ENCODE data around the gene CMPK1. TPM values are rescaled to one million over a fixed set of nuclear protein-coding genes. Genes with fewer than 3 reads are reported as not detected.

The CMPK1 gene
- total RNA-seq, 1 experiment from 2014 or later: 106 TPM

DNA sequence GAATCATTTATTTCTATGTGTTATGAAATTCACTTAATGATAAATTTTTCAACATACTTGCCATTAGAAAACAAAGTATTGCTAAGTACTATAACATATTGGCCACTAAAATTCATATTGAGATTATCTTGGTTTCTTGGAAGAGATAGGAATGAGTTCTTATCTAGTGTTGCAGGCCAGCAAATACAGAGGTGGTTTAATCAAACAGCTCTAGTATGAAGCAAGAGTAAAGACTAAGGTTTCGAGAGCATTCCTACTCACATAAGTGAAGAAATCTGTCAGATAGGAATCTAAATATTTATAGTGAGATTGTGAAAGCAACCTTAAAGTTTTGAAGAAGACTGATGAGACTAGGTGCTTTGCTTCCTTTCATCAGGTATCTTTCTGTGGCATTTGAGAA lies 44.6 kb downstream of the CMPK1 start:
- Mint-ChIP-seq H3K4me3 (ENCODE audit: unreplicated experiment) (no peak overlapping the region), H3K27ac (ENCODE audit: low read depth, unreplicated experiment) (no peak overlapping the region), H3K36me3 (ENCODE audit: insufficient read depth, unreplicated experiment) (peaks cover 64% of the 10 kb centered on the region), H3K27me3 (ENCODE audit: insufficient read depth, unreplicated experiment) (no peaks in the 10 kb centered on the region), H3K9me3 (ENCODE audit: unreplicated experiment) (no peaks in the 10 kb centered on the region), H3K4me1 (ENCODE audit: insufficient read depth, unreplicated experiment) (no peaks in the 10 kb centered on the region)
- intact Hi-C loops (cut with micrococcal nuclease): no loop called here
- ChIA-PET POLR2A (interaction anchor here (1.0 kb wide), 1 partner anchor 641 kb away, joined by 3 read pairs; no protein-coding TSS in a partner anchor), CTCF (no interaction called here)
- BruUV-seq (replicated peaks): no TSS peak
- no peak for DNase-seq (ENCODE audit: unreplicated experiment)
- TF ChIP-seq, protein P1, sequence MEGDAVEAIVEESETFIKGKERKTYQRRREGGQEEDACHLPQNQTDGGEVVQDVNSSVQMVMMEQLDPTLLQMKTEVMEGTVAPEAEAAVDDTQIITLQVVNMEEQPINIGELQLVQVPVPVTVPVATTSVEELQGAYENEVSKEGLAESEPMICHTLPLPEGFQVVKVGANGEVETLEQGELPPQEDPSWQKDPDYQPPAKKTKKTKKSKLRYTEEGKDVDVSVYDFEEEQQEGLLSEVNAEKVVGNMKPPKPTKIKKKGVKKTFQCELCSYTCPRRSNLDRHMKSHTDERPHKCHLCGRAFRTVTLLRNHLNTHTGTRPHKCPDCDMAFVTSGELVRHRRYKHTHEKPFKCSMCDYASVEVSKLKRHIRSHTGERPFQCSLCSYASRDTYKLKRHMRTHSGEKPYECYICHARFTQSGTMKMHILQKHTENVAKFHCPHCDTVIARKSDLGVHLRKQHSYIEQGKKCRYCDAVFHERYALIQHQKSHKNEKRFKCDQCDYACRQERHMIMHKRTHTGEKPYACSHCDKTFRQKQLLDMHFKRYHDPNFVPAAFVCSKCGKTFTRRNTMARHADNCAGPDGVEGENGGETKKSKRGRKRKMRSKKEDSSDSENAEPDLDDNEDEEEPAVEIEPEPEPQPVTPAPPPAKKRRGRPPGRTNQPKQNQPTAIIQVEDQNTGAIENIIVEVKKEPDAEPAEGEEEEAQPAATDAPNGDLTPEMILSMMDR (IDR thresholded peaks at IDR 0.05; ENCODE audit: unreplicated experiment): no peak

DNA sequence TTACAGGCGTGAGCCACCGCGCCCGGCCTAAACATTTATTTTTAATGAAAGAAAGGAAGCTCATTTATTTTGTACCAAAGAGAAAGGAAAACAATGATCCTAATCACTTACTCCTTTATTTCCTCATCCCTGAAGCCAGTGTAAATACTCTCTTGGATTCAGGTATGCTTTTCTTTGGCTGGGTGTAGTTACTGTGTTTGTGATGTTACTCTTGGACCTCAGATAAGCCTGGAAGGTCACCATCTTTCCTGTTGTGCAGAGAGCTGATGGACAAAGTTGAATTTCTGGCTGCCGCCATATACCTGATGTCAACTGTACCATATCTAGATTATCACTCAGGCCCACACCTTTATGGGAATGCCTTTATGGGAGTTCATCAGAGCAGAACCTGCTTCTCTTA lies 47.1 kb downstream of the CMPK1 start:
- BruUV-seq (replicated peaks): no TSS peak
- Mint-ChIP-seq H3K27me3 (ENCODE audit: insufficient read depth, unreplicated experiment) (no peaks in the 10 kb centered on the region), H3K4me1 (ENCODE audit: insufficient read depth, unreplicated experiment) (no peaks in the 10 kb centered on the region), H3K27ac (ENCODE audit: low read depth, unreplicated experiment) (no peak overlapping the region), H3K4me3 (ENCODE audit: unreplicated experiment) (no peak overlapping the region), H3K36me3 (ENCODE audit: insufficient read depth, unreplicated experiment) (peaks cover 61% of the 10 kb centered on the region), H3K9me3 (ENCODE audit: unreplicated experiment) (no peaks in the 10 kb centered on the region)
- no peak for DNase-seq (ENCODE audit: unreplicated experiment)
- TF ChIP-seq, protein P1 (IDR thresholded peaks at IDR 0.05; ENCODE audit: unreplicated experiment): no peak
- ChIA-PET CTCF (interaction anchor here (0.6 to 2.4 kb wide), 7 partner anchors 9 to 346 kb away, joined by 3 to 10 read pairs (median 4); no protein-coding TSS in a partner anchor), POLR2A (interaction anchor here (1.1 to 1.4 kb wide), 2 partner anchors 188 to 509 kb away, joined by 3 to 4 read pairs; no protein-coding TSS in a partner anchor)
- intact Hi-C loops (cut with micrococcal nuclease): no loop called here

DNA sequence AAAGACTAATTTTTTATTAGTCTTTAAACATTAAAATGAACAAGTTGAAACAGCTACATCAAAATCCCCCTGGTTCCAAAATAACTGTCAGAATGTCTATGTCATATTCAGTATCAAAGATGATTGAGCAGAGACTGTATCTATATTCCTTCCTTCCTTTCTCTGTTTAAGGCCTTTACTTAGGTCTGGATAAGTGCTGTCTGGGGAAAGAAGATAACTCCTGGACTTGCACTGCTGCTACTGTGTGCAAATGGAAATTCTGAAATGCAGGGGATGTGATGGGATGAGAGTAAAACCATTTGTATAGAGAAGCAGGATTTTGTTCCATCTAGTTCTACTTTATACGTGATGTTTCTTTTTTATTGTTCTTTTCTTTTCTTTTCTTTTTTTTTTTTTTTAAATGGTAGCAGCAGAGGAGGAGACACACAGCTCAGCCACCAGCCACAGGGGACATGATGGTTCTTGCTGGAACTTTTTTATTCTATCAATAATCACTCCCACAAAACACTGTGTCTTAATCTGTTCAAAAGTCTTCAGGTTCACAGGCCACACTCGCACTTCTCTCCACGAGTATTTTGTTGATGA lies 48.9 kb downstream of the CMPK1 start:
- POLR2A ChIA-PET: no interaction called here
- BruUV-seq (replicated peaks): no TSS peak

DNA sequence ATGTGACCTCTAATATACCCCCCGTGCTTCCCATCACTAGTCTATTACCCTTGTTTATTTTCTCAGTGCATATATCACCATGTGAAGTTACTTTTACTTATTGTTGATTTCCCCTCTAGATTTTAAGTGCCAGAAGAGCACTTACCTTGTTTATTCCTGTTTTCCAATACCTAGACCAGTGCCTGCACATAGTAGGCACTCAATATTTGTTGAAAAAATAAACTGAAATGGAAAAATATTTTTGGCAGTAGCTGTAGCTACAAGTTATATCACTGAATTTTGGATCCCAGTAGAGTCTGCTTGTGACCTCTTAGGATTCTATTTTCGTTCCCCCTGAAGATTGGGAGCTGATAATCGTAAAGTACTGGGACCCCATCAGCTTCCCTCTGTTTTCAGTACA lies 50.5 kb downstream of the CMPK1 start:
- intact Hi-C loops (cut with micrococcal nuclease): no loop called here
- TF ChIP-seq, protein P1 (IDR thresholded peaks at IDR 0.05; ENCODE audit: unreplicated experiment): no peak
- Mint-ChIP-seq H3K36me3 (ENCODE audit: insufficient read depth, unreplicated experiment) (peaks cover 48% of the 10 kb centered on the region), H3K4me1 (ENCODE audit: insufficient read depth, unreplicated experiment) (no peaks in the 10 kb centered on the region), H3K27me3 (ENCODE audit: insufficient read depth, unreplicated experiment) (no peaks in the 10 kb centered on the region), H3K9me3 (ENCODE audit: unreplicated experiment) (no peaks in the 10 kb centered on the region), H3K27ac (ENCODE audit: low read depth, unreplicated experiment) (no peak overlapping the region), H3K4me3 (ENCODE audit: unreplicated experiment) (no peak overlapping the region)
- no peak for DNase-seq (ENCODE audit: unreplicated experiment)
- CTCF ChIA-PET: interaction anchor here (0.8 to 11.1 kb wide), 5 partner anchors 36 to 326 kb away, joined by 3 to 178 read pairs (median 4); partner anchors contain the start of gene FOXD2
- POLR2A ChIA-PET: interaction anchor here (0.7 to 0.9 kb wide), 2 partner anchors 8 to 10 kb away, joined by 3 to 4 read pairs; no protein-coding TSS in a partner anchor
- BruUV-seq (replicated peaks): no TSS peak

More for the DNA sequence above, 48.9 kb downstream of the CMPK1 start:
- intact Hi-C loops (cut with micrococcal nuclease): no loop called here
- Mint-ChIP-seq H3K27ac (ENCODE audit: low read depth, unreplicated experiment) (no peak overlapping the region), H3K9me3 (ENCODE audit: unreplicated experiment) (no peaks in the 10 kb centered on the region), H3K4me1 (ENCODE audit: insufficient read depth, unreplicated experiment) (no peaks in the 10 kb centered on the region), H3K36me3 (ENCODE audit: insufficient read depth, unreplicated experiment) (peaks cover 50% of the 10 kb centered on the region), H3K4me3 (ENCODE audit: unreplicated experiment) (no peak overlapping the region), H3K27me3 (ENCODE audit: insufficient read depth, unreplicated experiment) (no peaks in the 10 kb centered on the region)
- TF ChIP-seq, protein P1 (IDR thresholded peaks at IDR 0.05; ENCODE audit: unreplicated experiment): no peak
- DNase-seq (ENCODE audit: unreplicated experiment): no peak
- CTCF ChIA-PET: interaction anchor here (0.8 to 11.1 kb wide), 7 partner anchors 41 to 333 kb away, joined by 3 to 178 read pairs (median 3); partner anchors contain the start of gene FOXD2
